B cell (primary cell): ENCODE results near the gene HOXC9.

Source experiments
- EZH2 ChIP-seq: IDR thresholded peaks from 2 replicates; pipeline ENCODE4 v1.6.1; 2012; ENCODE audit warnings: borderline replicate concordance, low read depth, mild to moderate bottlenecking, moderate library complexity, low read length; ENCODE audit not compliant: insufficient read depth, poor library complexity, severe bottlenecking
- TF ChIP-seq, protein P1 (sequence below): fragments of 200-600 bp; IDR thresholded peaks from one replicate; pipeline ENCODE4 v1.8.0; 2022; ENCODE audit warnings: antibody characterized with exemption, mild to moderate bottlenecking

DNA sequence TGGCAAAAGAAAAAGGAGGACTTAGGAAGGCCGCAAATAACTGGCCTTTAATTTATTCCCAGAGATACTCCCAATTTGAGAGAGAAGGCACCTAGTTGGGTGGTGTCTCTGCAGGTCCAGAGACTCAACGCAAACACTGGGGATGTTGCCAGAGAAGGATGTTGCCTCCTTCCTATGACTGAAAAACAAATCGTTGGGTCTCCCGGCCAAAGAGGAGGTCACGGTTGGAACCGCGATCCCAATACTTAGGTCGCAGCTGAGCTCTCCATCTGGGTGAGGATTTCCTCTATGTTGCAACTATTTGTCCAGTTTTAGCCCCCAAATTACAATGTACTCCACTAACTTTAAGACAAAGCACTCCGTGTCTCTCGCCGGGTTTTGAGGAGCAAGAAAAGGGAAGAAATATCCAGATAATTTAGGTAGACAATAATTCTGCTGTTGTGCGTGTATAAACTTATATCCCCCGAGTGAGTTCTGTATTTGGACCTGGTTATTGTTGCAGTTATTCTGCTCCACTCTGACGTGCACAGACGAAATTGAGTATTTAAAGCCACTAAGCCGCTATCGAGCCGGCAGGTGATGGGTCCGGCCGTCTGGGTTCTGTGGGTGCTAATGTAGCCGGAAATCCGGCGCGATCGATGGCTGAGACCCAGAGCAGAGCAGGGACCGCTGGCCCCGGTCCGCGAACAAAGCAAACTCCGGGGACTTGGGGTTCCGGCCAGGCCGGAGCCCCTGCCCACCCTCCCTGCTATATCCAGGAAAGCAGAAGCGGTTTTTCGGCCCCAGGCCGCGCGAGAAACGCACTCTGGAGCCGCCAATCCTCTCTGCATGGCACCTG is 39.6 kb upstream of the HOXC9 start:
- TF ChIP-seq, protein P1, sequence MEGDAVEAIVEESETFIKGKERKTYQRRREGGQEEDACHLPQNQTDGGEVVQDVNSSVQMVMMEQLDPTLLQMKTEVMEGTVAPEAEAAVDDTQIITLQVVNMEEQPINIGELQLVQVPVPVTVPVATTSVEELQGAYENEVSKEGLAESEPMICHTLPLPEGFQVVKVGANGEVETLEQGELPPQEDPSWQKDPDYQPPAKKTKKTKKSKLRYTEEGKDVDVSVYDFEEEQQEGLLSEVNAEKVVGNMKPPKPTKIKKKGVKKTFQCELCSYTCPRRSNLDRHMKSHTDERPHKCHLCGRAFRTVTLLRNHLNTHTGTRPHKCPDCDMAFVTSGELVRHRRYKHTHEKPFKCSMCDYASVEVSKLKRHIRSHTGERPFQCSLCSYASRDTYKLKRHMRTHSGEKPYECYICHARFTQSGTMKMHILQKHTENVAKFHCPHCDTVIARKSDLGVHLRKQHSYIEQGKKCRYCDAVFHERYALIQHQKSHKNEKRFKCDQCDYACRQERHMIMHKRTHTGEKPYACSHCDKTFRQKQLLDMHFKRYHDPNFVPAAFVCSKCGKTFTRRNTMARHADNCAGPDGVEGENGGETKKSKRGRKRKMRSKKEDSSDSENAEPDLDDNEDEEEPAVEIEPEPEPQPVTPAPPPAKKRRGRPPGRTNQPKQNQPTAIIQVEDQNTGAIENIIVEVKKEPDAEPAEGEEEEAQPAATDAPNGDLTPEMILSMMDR, result no peak
- TF ChIP-seq EZH2, result peak; percentile 90
